HUES48 (cell line): Measurements from ENCODE around the gene XBP1.
A peak's percentile ranks its signal among the peaks of the same experiment; 100 is the strongest.
"Not testable (repeated sequence)": the region's sequence is repeated elsewhere in the genome, so short reads cannot be mapped to it uniquely, and the experiment has no call there.

Experiments used
- H3K27ac ChIP-seq: one replicate; pipeline ENCODE4 v1.7.0; 2013; ENCODE audit warnings: low read depth, low read length, inconsistent platforms
- H3K27me3 ChIP-seq: 2 replicates; pipeline ENCODE4 v1.6.1; 2013; ENCODE audit warnings: mild to moderate bottlenecking, low read length; ENCODE audit not compliant: control insufficient read depth, insufficient read depth
- H3K36me3 ChIP-seq: 2 replicates; pipeline ENCODE4 v1.6.1; 2013; ENCODE audit warnings: low read length; ENCODE audit not compliant: control insufficient read depth, insufficient read depth
- H3K4me1 ChIP-seq: 2 replicates; pipeline ENCODE4 v1.6.1; 2013; ENCODE audit warnings: mild to moderate bottlenecking, low read length; ENCODE audit not compliant: control insufficient read depth, insufficient read depth
- H3K4me3 ChIP-seq: 2 replicates; pipeline ENCODE4 v1.5.1; 2013; ENCODE audit warnings: mild to moderate bottlenecking, low read depth, low read length
- H3K9ac ChIP-seq: 2 replicates; pipeline ENCODE4 v1.6.1; 2013; ENCODE audit warnings: mild to moderate bottlenecking, low read depth, low read length, moderate library complexity
- H3K9me3 ChIP-seq: 2 replicates; pipeline ENCODE4 v1.6.1; 2013; ENCODE audit warnings: low read length; ENCODE audit not compliant: control insufficient read depth, insufficient read depth

Gene XBP1

GRCh38 chr22:28800308-28801041 lies at the start of gene XBP1:
Gene XBP1 (minus strand): TSS chr22:28800569.
- Histone ChIP-seq H3K36me3 (peaks cover 35% of the 10 kb centered on the region), H3K27me3 (no peaks in the 10 kb centered on the region), H3K4me1 (peaks cover 12% of the 10 kb centered on the region), H3K4me3 (peak within 1 kb of the TSS; percentile 98), H3K9ac (peak within 1 kb of the TSS; percentile 97), H3K9me3 (no peaks in the 10 kb centered on the region), H3K27ac (peak within 1 kb of the TSS; percentile 93)

- Histone ChIP-seq H3K4me3 (no peak overlapping the region), H3K27ac (no peak overlapping the region), H3K36me3 (no peaks in the 10 kb centered on the region), H3K9ac (no peak overlapping the region), H3K27me3 (no peaks in the 10 kb centered on the region), H3K4me1 (no peaks in the 10 kb centered on the region), H3K9me3 (no peaks in the 10 kb centered on the region)
These were observed 46.6 kb upstream of the XBP1 start for GRCh38 chr22:28846994-28847393.

DNA sequence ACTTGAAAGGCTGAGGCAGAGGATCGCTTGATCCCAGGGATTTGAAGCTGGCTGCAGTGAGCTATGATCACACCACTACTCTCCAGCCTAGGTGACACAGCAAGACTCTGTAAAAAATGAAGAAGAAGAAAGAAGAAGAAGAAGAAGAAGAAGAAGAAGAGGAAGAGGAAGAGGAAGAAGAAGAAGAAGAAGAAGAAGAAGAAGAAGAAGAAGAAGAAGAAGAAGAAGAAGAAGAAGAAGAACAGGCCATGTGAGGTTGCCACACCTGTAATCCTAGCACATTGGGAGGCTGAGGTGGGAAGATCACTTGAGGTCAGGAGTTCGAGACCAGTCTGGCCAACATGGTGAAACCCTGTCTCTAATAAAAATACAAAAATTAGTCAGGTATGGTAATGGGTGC lies 43.9 kb upstream of the XBP1 start:
- H3K9me3 ChIP-seq, H3K27ac ChIP-seq, H3K4me3 ChIP-seq, H3K4me1 ChIP-seq, H3K36me3 ChIP-seq, H3K27me3 ChIP-seq, H3K9ac ChIP-seq: not testable (repeated sequence)

DNA sequence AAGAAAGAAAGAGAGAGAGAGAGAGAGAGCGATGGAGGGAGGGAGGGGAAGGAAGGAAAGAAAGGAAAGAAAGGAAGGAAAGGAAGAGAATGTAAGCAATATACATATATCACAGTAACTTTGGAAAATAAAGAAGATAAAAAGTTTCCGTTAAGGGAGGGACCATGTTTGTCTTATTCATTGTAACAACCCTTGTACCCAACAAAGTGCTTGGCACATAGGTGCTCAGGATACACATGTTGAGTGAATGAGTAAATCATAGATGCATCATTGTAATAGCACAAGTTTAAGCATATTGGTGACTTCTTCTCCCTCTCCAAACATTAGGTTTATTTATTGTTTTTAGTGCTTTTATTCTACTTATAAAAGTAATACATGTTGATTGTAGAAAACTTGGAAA lies 43.3 kb upstream of the XBP1 start:
- Histone ChIP-seq H3K4me1 (no peaks in the 10 kb centered on the region), H3K4me3 (no peak overlapping the region), H3K9ac (no peak overlapping the region), H3K27ac (no peak overlapping the region), H3K27me3 (no peaks in the 10 kb centered on the region), H3K36me3 (no peaks in the 10 kb centered on the region), H3K9me3 (no peaks in the 10 kb centered on the region)

- no peaks in the 10 kb centered on the region for H3K4me1 ChIP-seq
- no peaks in the 10 kb centered on the region for H3K36me3 ChIP-seq
- no peak overlapping the region for H3K4me3 ChIP-seq
- H3K9me3 ChIP-seq, result no peaks in the 10 kb centered on the region
- no peak overlapping the region for H3K27ac ChIP-seq
- H3K27me3 ChIP-seq, result no peaks in the 10 kb centered on the region
- no peak overlapping the region for H3K9ac ChIP-seq
These were observed 40.7 kb upstream of the XBP1 start for GRCh38 chr22:28841111-28841510.

- no peak overlapping the region for H3K27ac ChIP-seq
- H3K9ac ChIP-seq, result no peak overlapping the region
- H3K4me3 ChIP-seq, result no peak overlapping the region
- H3K9me3 ChIP-seq, result no peaks in the 10 kb centered on the region
- H3K4me1 ChIP-seq, result no peaks in the 10 kb centered on the region
- H3K27me3 ChIP-seq, result no peaks in the 10 kb centered on the region
- H3K36me3 ChIP-seq, result no peaks in the 10 kb centered on the region
These were observed 38.6 kb upstream of the XBP1 start for GRCh38 chr22:28838971-28839370.

GRCh38 chr22:28837640-28838039 lies 37.3 kb upstream of the XBP1 start:
- Histone ChIP-seq H3K4me3 (no peak overlapping the region), H3K27me3 (no peaks in the 10 kb centered on the region), H3K9ac (no peak overlapping the region), H3K27ac (no peak overlapping the region), H3K36me3 (no peaks in the 10 kb centered on the region), H3K4me1 (no peaks in the 10 kb centered on the region), H3K9me3 (no peaks in the 10 kb centered on the region)

DNA sequence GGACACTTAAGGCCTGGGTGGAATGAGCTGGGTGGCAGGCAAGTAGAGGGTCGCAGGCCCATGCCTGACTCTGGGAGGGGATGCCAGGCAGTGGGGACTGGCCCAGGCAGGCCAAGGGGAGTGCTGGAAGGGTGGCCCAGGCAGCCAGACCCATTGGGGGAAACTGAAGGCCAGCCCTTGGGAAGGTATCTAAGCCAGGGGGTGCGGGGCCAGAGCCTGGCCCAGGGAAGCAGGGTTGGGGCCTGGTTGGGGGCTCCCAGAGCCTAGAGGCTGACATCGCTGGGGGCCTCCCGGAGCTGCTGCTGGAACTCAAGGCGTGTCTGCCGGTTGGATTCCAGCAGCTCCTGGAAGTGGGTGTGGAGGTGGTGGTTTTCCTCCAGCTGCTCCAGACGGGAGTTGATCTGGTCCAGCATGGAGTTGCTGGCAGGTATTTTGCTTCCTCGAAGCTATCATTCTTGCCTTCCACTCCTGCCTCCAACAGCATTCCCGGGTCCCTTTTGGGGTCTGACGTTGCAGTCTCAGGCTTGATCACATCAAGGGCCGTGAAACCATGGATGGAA lies 35.3 kb upstream of the XBP1 start:
- H3K36me3 ChIP-seq, result no peaks in the 10 kb centered on the region
- no peaks in the 10 kb centered on the region for H3K4me1 ChIP-seq
- no peaks in the 10 kb centered on the region for H3K9me3 ChIP-seq
- no peak overlapping the region for H3K4me3 ChIP-seq
- H3K27me3 ChIP-seq, result no peaks in the 10 kb centered on the region
- H3K9ac ChIP-seq, result no peak overlapping the region
- no peak overlapping the region for H3K27ac ChIP-seq

GRCh38 chr22:28833276-28833923 lies 33.0 kb upstream of the XBP1 start:
- Histone ChIP-seq H3K9ac (no peak overlapping the region), H3K4me3 (no peak overlapping the region), H3K27me3 (no peaks in the 10 kb centered on the region), H3K4me1 (no peaks in the 10 kb centered on the region), H3K36me3 (no peaks in the 10 kb centered on the region), H3K9me3 (no peaks in the 10 kb centered on the region), H3K27ac (no peak overlapping the region)

- Histone ChIP-seq H3K4me3 (no peak overlapping the region), H3K27ac (no peak overlapping the region), H3K27me3 (no peaks in the 10 kb centered on the region), H3K36me3 (no peaks in the 10 kb centered on the region), H3K9me3 (no peaks in the 10 kb centered on the region), H3K9ac (no peak overlapping the region), H3K4me1 (no peaks in the 10 kb centered on the region)
These were observed 32.4 kb upstream of the XBP1 start for GRCh38 chr22:28832731-28833130.
